Suprapubic skin (tissue), 3 donors: ENCODE data around the gene FARS2.

Experiments used
- POLR2A ChIP-seq, 2 donors: fragments of 450-650 bp; IDR thresholded peaks; one replicate each; pipeline ENCODE4 v1.6.1; 2017; ENCODE audit warnings: antibody characterized with exemption in 2 of 2, mild to moderate bottlenecking in 2 of 2, moderate library complexity in 2 of 2
- TF ChIP-seq, protein P1 (sequence below), 2 donors: fragments of 200-600 bp in 1 of 2; fragments of 450-650 bp in 1 of 2; sonication (generic) in 1 of 2; IDR thresholded peaks; one replicate each; pipeline ENCODE4 v1.5.1; 2016 to 2019; ENCODE audit warnings: antibody characterized with exemption in 2 of 2, mild to moderate bottlenecking in 1 of 2, moderate library complexity in 1 of 2

DNA sequence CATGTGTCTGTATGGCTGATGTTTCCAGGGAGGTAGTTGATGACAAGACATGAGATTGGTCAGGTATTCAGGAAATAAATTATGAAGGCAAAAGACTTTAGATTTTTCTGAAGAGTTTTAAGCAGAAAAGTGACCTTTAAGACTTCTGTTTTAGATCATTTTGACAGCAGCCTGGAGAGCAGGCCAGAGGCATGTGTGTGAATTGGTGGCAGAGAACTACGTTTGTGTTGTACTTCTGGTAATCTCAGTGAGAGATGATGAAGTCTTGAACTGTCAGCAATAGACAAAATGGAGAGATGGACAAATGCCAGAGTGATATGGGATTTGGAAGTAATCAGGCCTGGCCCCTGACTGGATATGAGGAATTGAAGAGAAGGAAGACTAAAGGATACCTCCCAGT, 30.8 kb downstream of the FARS2 start:
- TF ChIP-seq, protein P1, sequence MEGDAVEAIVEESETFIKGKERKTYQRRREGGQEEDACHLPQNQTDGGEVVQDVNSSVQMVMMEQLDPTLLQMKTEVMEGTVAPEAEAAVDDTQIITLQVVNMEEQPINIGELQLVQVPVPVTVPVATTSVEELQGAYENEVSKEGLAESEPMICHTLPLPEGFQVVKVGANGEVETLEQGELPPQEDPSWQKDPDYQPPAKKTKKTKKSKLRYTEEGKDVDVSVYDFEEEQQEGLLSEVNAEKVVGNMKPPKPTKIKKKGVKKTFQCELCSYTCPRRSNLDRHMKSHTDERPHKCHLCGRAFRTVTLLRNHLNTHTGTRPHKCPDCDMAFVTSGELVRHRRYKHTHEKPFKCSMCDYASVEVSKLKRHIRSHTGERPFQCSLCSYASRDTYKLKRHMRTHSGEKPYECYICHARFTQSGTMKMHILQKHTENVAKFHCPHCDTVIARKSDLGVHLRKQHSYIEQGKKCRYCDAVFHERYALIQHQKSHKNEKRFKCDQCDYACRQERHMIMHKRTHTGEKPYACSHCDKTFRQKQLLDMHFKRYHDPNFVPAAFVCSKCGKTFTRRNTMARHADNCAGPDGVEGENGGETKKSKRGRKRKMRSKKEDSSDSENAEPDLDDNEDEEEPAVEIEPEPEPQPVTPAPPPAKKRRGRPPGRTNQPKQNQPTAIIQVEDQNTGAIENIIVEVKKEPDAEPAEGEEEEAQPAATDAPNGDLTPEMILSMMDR (IDR thresholded peaks at IDR 0.05), result no peak
- no peak for TF ChIP-seq POLR2A (IDR thresholded peaks at IDR 0.05)
